Endodermal cell (in vitro differentiated cells): ENCODE measurements around the gene NKAIN1. TPM values are rescaled to one million over a fixed set of nuclear protein-coding genes. Genes with fewer than 3 reads are reported as not detected.
A peak's percentile ranks its signal among the peaks of the same experiment; 100 is the strongest.

ENCODE experiments used
- DNase-seq: peaks from one replicate; pipeline ENCODE4 v3.0.0-alpha.2; 2017
- H3K27ac ChIP-seq: 2 replicates; pipeline ENCODE4 v1.5.1; 2013; ENCODE audit warnings: mild to moderate bottlenecking, low read depth, low read length, moderate library complexity
- H3K27me3 ChIP-seq: 2 replicates; pipeline ENCODE4 v1.6.1; 2013; ENCODE audit warnings: mild to moderate bottlenecking, low read length, moderate library complexity; ENCODE audit not compliant: insufficient read depth, control insufficient read depth, poor library complexity, severe bottlenecking
- H3K36me3 ChIP-seq: 2 replicates; pipeline ENCODE4 v1.7.0; 2013; ENCODE audit warnings: mild to moderate bottlenecking, low read length, moderate library complexity; ENCODE audit not compliant: control insufficient read depth, insufficient read depth
- H3K4me1 ChIP-seq: one replicate; pipeline ENCODE4 v1.7.0; 2013; ENCODE audit warnings: low read length; ENCODE audit not compliant: control insufficient read depth, insufficient read depth
- H3K4me3 ChIP-seq: 2 replicates; pipeline ENCODE4 v1.5.1; 2013; ENCODE audit warnings: mild to moderate bottlenecking, low read length, moderate library complexity
- H3K9ac ChIP-seq: 2 replicates; pipeline ENCODE4 v1.6.1; 2013; ENCODE audit warnings: mild to moderate bottlenecking, low read length, moderate library complexity; ENCODE audit not compliant: poor library complexity, severe bottlenecking; ENCODE audit errors: extremely low read depth
- H3K9me3 ChIP-seq: 2 replicates; pipeline ENCODE4 v1.6.1; 2013; ENCODE audit warnings: mild to moderate bottlenecking, low read length, moderate library complexity; ENCODE audit not compliant: control insufficient read depth
- H3K27ac Mint-ChIP-seq: 2 replicates; pipeline ENCODE4 v1.8.0; 2020; ENCODE audit warnings: mixed read lengths
- H3K27me3 Mint-ChIP-seq: 2 replicates; pipeline ENCODE4 v1.8.0; 2021; ENCODE audit warnings: mild to moderate bottlenecking, mixed read lengths; ENCODE audit not compliant: insufficient read depth
- H3K36me3 Mint-ChIP-seq: 2 replicates; pipeline ENCODE4 v1.8.0; 2020; ENCODE audit warnings: low read depth, mixed read lengths
- H3K4me1 Mint-ChIP-seq: 2 replicates; pipeline ENCODE4 v1.8.0; 2020; ENCODE audit warnings: mixed read lengths
- H3K4me3 Mint-ChIP-seq: 2 replicates; pipeline ENCODE4 v1.8.0; 2020; ENCODE audit warnings: mild to moderate bottlenecking, moderate library complexity, mixed read lengths
- H3K9me3 Mint-ChIP-seq: 2 replicates; pipeline ENCODE4 v1.8.0; 2020; ENCODE audit warnings: mild to moderate bottlenecking, mixed read lengths
- CTCF ChIP-seq: fragments of 200-600 bp; sonication (generic); conservative IDR thresholded peaks from 2 replicates; pipeline ENCODE4 v1.5.0; 2021; ENCODE audit warnings: antibody characterized with exemption, mild to moderate bottlenecking
- WGBS, 2 experiments: methylation state at CpG; one replicate each; pipeline versions ENCODE4 v1.1.5 to v1.1.7; 2013; ENCODE audit warnings: missing lambda C conversion rate in 2 of 2, mixed read lengths in 1 of 2; ENCODE audit not compliant: insufficient coverage in 1 of 2, insufficient read length in 1 of 2; 5-methylcytosine and 5-hydroxymethylcytosine counted together
- total RNA-seq, 2 donors: library from RNA; stranded (reverse); fragmentation: NEBNext Ultra II Directional in 1 of 2; extraction: Animal tissue kit (Norgen Biotek cat#: 25700) in 1 of 2; gene quantifications; 2 replicates in 1 of 2; 3 replicates in 1 of 2; pipeline ENCODE4 v1.2.1, GENCODE V29; 2021

The NKAIN1 gene
- total RNA-seq, 2 donors from 2014 or later: 7.0 to 13.2 TPM

GRCh38 chr1:31214316-31215064 is 25.2 kb downstream of the NKAIN1 start:
- peaks cover 8% of the 10 kb centered on the region for H3K4me1 ChIP-seq
- Mint-ChIP-seq H3K36me3 (no peaks in the 10 kb centered on the region), H3K9me3 (no peaks in the 10 kb centered on the region), H3K4me1 (peaks cover 8% of the 10 kb centered on the region), H3K27me3 (no peaks in the 10 kb centered on the region), H3K27ac (no peak overlapping the region), H3K4me3 (no peak overlapping the region)
- 66 to 71% methylated on average over 11 to 12 of the region's 12 CpGs for WGBS, 2 experiments
- peak; percentile 92 for DNase-seq
- TF ChIP-seq CTCF: peak; percentile 79
- peak overlapping the region; percentile 48 for H3K27ac ChIP-seq
- H3K4me3 ChIP-seq: no peak overlapping the region
- no peaks in the 10 kb centered on the region for H3K36me3 ChIP-seq
- no peak overlapping the region for H3K9ac ChIP-seq
- H3K9me3 ChIP-seq: no peaks in the 10 kb centered on the region
- no peaks in the 10 kb centered on the region for H3K27me3 ChIP-seq

DNA sequence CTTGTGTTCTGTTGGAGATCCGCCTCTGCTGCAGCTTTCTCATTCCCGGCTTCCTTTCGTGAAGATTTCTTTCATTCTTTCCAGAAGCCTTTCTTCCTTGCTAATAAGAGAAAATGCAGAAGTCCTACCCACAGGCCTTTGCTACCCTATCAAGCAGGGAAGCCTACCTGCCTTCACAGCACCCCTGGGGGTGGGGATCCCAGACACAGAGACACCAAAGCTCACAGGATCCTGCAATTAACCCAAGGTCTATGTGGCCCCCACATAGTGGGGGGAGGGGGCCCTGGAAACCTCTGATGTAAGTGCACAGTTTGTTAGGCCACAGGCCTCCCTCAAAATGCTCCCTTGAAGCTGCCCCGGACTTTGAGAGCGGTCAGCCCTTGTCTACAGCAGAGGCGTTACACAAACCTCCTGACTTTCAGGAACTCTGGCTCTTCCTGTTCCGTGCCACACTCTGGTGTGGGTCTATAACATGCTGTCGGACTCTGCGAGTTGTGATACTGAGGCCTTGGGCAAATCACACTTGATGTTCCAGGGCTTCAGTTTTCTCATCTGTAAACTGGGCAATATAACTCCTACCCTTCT is 31.2 kb downstream of the NKAIN1 start:
- H3K27ac Mint-ChIP-seq: peak overlapping the region; percentile 30
- H3K4me3 ChIP-seq: no peak overlapping the region
- H3K27ac ChIP-seq: no peak overlapping the region
- no peaks in the 10 kb centered on the region for H3K36me3 ChIP-seq
- no peaks in the 10 kb centered on the region for H3K36me3 Mint-ChIP-seq
- no peak overlapping the region for H3K9ac ChIP-seq
- WGBS, 2 experiments: 92 to 93% methylated on average over 9 of the region's 9 CpGs
- H3K27me3 Mint-ChIP-seq: no peaks in the 10 kb centered on the region
- no peak overlapping the region for H3K4me3 Mint-ChIP-seq
- no peaks in the 10 kb centered on the region for H3K27me3 ChIP-seq
- no peak for DNase-seq
- no peaks in the 10 kb centered on the region for H3K9me3 Mint-ChIP-seq
- no peaks in the 10 kb centered on the region for H3K9me3 ChIP-seq
- TF ChIP-seq CTCF: no peak
- no peaks in the 10 kb centered on the region for H3K4me1 Mint-ChIP-seq
- no peaks in the 10 kb centered on the region for H3K4me1 ChIP-seq

DNA sequence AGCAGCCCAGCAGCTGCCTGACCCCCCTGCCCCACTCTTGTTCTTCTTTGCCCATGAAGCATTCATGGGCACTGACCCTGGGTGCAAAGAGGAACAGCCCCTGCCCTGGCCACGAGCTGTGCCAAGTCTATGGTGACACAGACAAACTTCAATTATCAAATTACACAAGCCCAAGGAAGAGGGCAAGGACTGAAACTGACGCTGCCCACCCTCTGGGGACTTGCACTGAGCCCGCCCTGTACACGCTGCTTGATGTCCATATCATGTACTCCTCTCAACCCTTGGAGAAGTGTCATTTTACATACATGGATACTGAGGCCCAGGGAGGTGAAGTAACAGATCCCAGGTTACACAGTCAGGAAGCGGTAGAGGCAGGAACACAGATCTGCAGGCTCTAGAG is 32.1 kb downstream of the NKAIN1 start:
- Mint-ChIP-seq H3K4me3 (no peak overlapping the region), H3K27ac (no peak overlapping the region), H3K27me3 (no peaks in the 10 kb centered on the region), H3K36me3 (no peaks in the 10 kb centered on the region), H3K4me1 (no peaks in the 10 kb centered on the region), H3K9me3 (no peaks in the 10 kb centered on the region)
- Histone ChIP-seq H3K4me1 (no peaks in the 10 kb centered on the region), H3K4me3 (no peak overlapping the region), H3K9me3 (no peaks in the 10 kb centered on the region), H3K27ac (no peak overlapping the region), H3K9ac (no peak overlapping the region), H3K36me3 (no peaks in the 10 kb centered on the region), H3K27me3 (no peaks in the 10 kb centered on the region)
- no peak for DNase-seq
- WGBS, 2 experiments: 90 to 92% methylated on average over 4 to 5 of the region's 5 CpGs
- no peak for TF ChIP-seq CTCF
